IMR-90 (cell line): ENCODE measurements around the gene DTL. TPM values are rescaled to one million over a fixed set of nuclear protein-coding genes. Genes with fewer than 3 reads are reported as not detected.

Source experiments
- ATAC-seq: fragments of 200-7000 bp; cut with Tn5 transposase; 2 replicates; pipeline ENCODE4 v1.9.1; 2020; ENCODE audit warnings: low read depth, mild to moderate bottlenecking, moderate library complexity
- BruUV-seq: library from RNA; stranded (reverse); fragments of 400-500 nt; replicated peaks from 2 replicates; lab custom pipeline; 2021; lab: Mats Ljungman, UMichigan
- CTCF ChIA-PET: fragments of 300-600 bp; formaldehyde crosslinking; extraction: SDS; loops from one replicate; lab custom pipeline; 2021; ENCODE audit warnings: antibody characterized with exemption; lab: Yijun Ruan, JAX
- POLR2A ChIA-PET: fragments of 300-600 bp; sonication (Branson Sonifier 250); formaldehyde crosslinking; loops from one replicate; lab custom pipeline; 2022; ENCODE audit warnings: antibody characterized with exemption; ENCODE audit not compliant: unreplicated experiment; lab: Charles Lee
- DNase-seq: peaks from one replicate; pipeline ENCODE4 v3.0.0; 2013
- H2AFZ ChIP-seq: replicated peaks from 2 replicates; pipeline ENCODE3; 2013; ENCODE audit warnings: low read length, mild to moderate bottlenecking; ENCODE audit not compliant: poor library complexity
- H2AK5ac ChIP-seq: 2 replicates; pipeline ENCODE4 v1.6.1; 2013; ENCODE audit warnings: low read depth, low read length, inconsistent platforms
- H2AK9ac ChIP-seq: replicated peaks from 2 replicates; pipeline ENCODE3; 2013; ENCODE audit warnings: mild to moderate bottlenecking, low read depth, low read length, moderate library complexity; ENCODE audit not compliant: poor library complexity
- H2BK120ac ChIP-seq: 2 replicates; pipeline ENCODE4 v1.6.1; 2013; ENCODE audit warnings: low read depth, low read length, inconsistent platforms
- H2BK15ac ChIP-seq: 3 replicates; pipeline ENCODE4 v1.6.1; 2013; ENCODE audit warnings: low read depth, low read length, inconsistent platforms
- H2BK20ac ChIP-seq: 2 replicates; pipeline ENCODE4 v1.6.1; 2013; ENCODE audit warnings: low read depth, mild to moderate bottlenecking, inconsistent platforms, low read length, moderate library complexity
- H2BK5ac ChIP-seq: 2 replicates; pipeline ENCODE4 v1.6.1; 2013; ENCODE audit warnings: mild to moderate bottlenecking, low read depth, low read length, inconsistent platforms; ENCODE audit not compliant: poor library complexity, severe bottlenecking
- H3K14ac ChIP-seq: replicated peaks from 2 replicates; pipeline ENCODE4 v1.6.1; 2013; ENCODE audit warnings: low read depth, low read length, inconsistent platforms
- H3K18ac ChIP-seq: 2 replicates; pipeline ENCODE4 v1.6.1; 2013; ENCODE audit warnings: low read depth, low read length, control low read depth
- H3K23ac ChIP-seq: 2 replicates; pipeline ENCODE4 v1.6.1; 2013; ENCODE audit warnings: low read depth, low read length, inconsistent platforms
- H3K27ac ChIP-seq: 2 replicates; pipeline ENCODE4 v1.5.1; 2013; ENCODE audit warnings: mild to moderate bottlenecking, control low read depth, low read length; ENCODE audit not compliant: insufficient read depth
- H3K27me3 ChIP-seq: 2 replicates; pipeline ENCODE4 v1.6.1; 2013; ENCODE audit warnings: low read length; ENCODE audit not compliant: control insufficient read depth, insufficient read depth
- H3K36me3 ChIP-seq: 2 replicates; pipeline ENCODE4 v1.6.1; 2013; ENCODE audit warnings: low read length, mixed read lengths; ENCODE audit not compliant: control insufficient read depth, insufficient read depth
- H3K4ac ChIP-seq: 2 replicates; pipeline ENCODE4 v1.6.1; 2013; ENCODE audit warnings: low read depth, low read length, inconsistent platforms
- H3K4me1 ChIP-seq: 2 replicates; pipeline ENCODE4 v1.6.1; 2013; ENCODE audit warnings: low read length, mixed read lengths; ENCODE audit not compliant: control insufficient read depth, insufficient read depth
- H3K4me2 ChIP-seq: 2 replicates; pipeline ENCODE4 v1.6.1; 2013; ENCODE audit warnings: low read depth, mild to moderate bottlenecking, control low read depth, low read length, moderate library complexity
- H3K4me3 ChIP-seq: 2 replicates; pipeline ENCODE4 v1.5.1; 2013; ENCODE audit warnings: low read depth, mild to moderate bottlenecking, control low read depth, low read length, moderate library complexity; ENCODE audit not compliant: insufficient read depth
- H3K56ac ChIP-seq: 2 replicates; pipeline ENCODE4 v1.6.1; 2013; ENCODE audit warnings: low read length, inconsistent platforms; ENCODE audit not compliant: insufficient read depth; ENCODE audit errors: extremely low read depth
- H3K79me1 ChIP-seq, 2 experiments: 2 replicates each; pipeline ENCODE4 v1.6.1; 2013; ENCODE audit warnings: low read length in 2 of 2, inconsistent platforms in 1 of 2, low read depth in 1 of 2
- H3K9ac ChIP-seq: 2 replicates; pipeline ENCODE4 v1.6.1; 2013; ENCODE audit warnings: low read depth, low read length, control low read depth
- H3K9me1 ChIP-seq: 2 replicates; pipeline ENCODE4 v1.6.1; 2013; ENCODE audit warnings: low read length, inconsistent platforms; ENCODE audit not compliant: insufficient read depth
- H3K9me3 ChIP-seq: 2 replicates; pipeline ENCODE4 v1.6.1; 2013; ENCODE audit warnings: low read length; ENCODE audit not compliant: control insufficient read depth, insufficient read depth
- H4K20me1 ChIP-seq: 2 replicates; pipeline ENCODE4 v1.6.1; 2013; ENCODE audit warnings: low read length, inconsistent platforms; ENCODE audit not compliant: insufficient read depth
- H4K5ac ChIP-seq: 2 replicates; pipeline ENCODE4 v1.6.1; 2013; ENCODE audit warnings: mild to moderate bottlenecking, low read depth, low read length, control low read depth
- H4K8ac ChIP-seq, 2 experiments: 2 replicates each; pipeline ENCODE4 v1.6.1; 2013; ENCODE audit warnings: low read depth in 2 of 2, low read length in 2 of 2, control low read depth in 1 of 2, inconsistent platforms in 1 of 2
- H4K91ac ChIP-seq: 2 replicates; pipeline ENCODE4 v1.6.1; 2013; ENCODE audit warnings: low read depth, low read length, inconsistent platforms; ENCODE audit not compliant: insufficient read depth
- BHLHE40 ChIP-seq: fragments of 150-350 bp; IDR thresholded peaks from 2 replicates; pipeline ENCODE4 v1.6.1; 2016; ENCODE audit warnings: mild to moderate bottlenecking, low read depth, low read length
- CEBPB ChIP-seq: IDR thresholded peaks from 2 replicates; pipeline ENCODE4 v1.6.1; 2012; ENCODE audit warnings: low read depth, low read length, improper control_type of control experiment
- CHD1 ChIP-seq: IDR thresholded peaks from 2 replicates; pipeline ENCODE4 v1.6.1; 2012; ENCODE audit warnings: low read depth, low read length, improper control_type of control experiment
- FOS ChIP-seq: fragments of 150-350 bp; IDR thresholded peaks from 2 replicates; pipeline ENCODE4 v1.6.1; 2016; ENCODE audit warnings: low read depth, low read length
- MAFK ChIP-seq: IDR thresholded peaks from 2 replicates; pipeline ENCODE4 v1.6.1; 2012; ENCODE audit warnings: low read depth, low read length, improper control_type of control experiment
- MAZ ChIP-seq: IDR thresholded peaks from 2 replicates; pipeline ENCODE4 v1.6.1; 2012; ENCODE audit warnings: low read depth, mild to moderate bottlenecking, low read length, improper control_type of control experiment, moderate library complexity, borderline replicate concordance
- MXI1 ChIP-seq: IDR thresholded peaks from 2 replicates; pipeline ENCODE4 v1.6.1; 2012; ENCODE audit warnings: low read depth, mild to moderate bottlenecking, low read length, moderate library complexity, borderline replicate concordance
- NFE2L2 ChIP-seq: fragments of 150-350 bp; IDR thresholded peaks from 2 replicates; pipeline ENCODE4 v1.6.1; 2016; ENCODE audit warnings: low read depth, mild to moderate bottlenecking, low read length
- POLR2A ChIP-seq: IDR thresholded peaks from 2 replicates; pipeline ENCODE4 v1.6.1; 2012; ENCODE audit warnings: mild to moderate bottlenecking, low read depth, low read length
- RCOR1 ChIP-seq: IDR thresholded peaks from 2 replicates; pipeline ENCODE4 v1.6.1; 2012; ENCODE audit warnings: mild to moderate bottlenecking, low read length, improper control_type of control experiment; ENCODE audit not compliant: insufficient replicate concordance
- RFX5 ChIP-seq: IDR thresholded peaks from 2 replicates; pipeline ENCODE4 v1.8.0; 2012; ENCODE audit warnings: low read depth, mild to moderate bottlenecking, low read length, moderate library complexity
- SMC3 ChIP-seq: fragments of 150-350 bp; IDR thresholded peaks from 2 replicates; pipeline ENCODE4 v1.6.1; 2016; ENCODE audit warnings: low read depth, mild to moderate bottlenecking, antibody characterized with exemption, low read length, moderate library complexity
- USF2 ChIP-seq: fragments of 150-350 bp; IDR thresholded peaks from 2 replicates; pipeline ENCODE4 v1.6.1; 2017; ENCODE audit warnings: mild to moderate bottlenecking, antibody characterized with exemption, low read length, low read depth
- WGBS, 2 experiments: methylation state at CpG; one replicate each; pipeline versions ENCODE4 v1.1.5 to v1.1.7; 2013; ENCODE audit warnings: missing lambda C conversion rate in 2 of 2; ENCODE audit not compliant: insufficient read length in 1 of 2; ENCODE audit errors: extremely low coverage in 2 of 2; 5-methylcytosine and 5-hydroxymethylcytosine counted together
- dilution Hi-C: fragments of 300-500 bp; cut with HindIII; formaldehyde crosslinking; loops from one replicate; pipeline ENCODE4 v1.14.3; 2018; ENCODE audit warnings: low sequenced_read_pairs; ENCODE audit not compliant: unreplicated experiment
- in situ Hi-C: fragments of 300-500 bp; cut with MboI; formaldehyde crosslinking; loops from 3 replicates; pipeline ENCODE4 v1.14.3; 2019; ENCODE audit warnings: low sequenced_read_pairs, inconsistent platforms, mixed read lengths
- intact Hi-C: fragments of 100-400 bp; cut with micrococcal nuclease; formaldehyde crosslinking; loops from 2 replicates; pipeline ENCODE4 v1.10.0; 2022
- polyA plus RNA-seq, 3 experiments: library from polyadenylated mRNA; depleted of rRNA; stranded (reverse); fragments of >200 nt; gene quantifications; 2 replicates each; pipeline ENCODE4 v1.2.3, GENCODE V29; 2012; ENCODE audit warnings: low replicate concordance in 1 of 3
- total RNA-seq: library from RNA; depleted of rRNA; stranded (reverse); fragments of >200 nt; gene quantifications from 2 replicates; pipeline ENCODE4 v1.2.3, GENCODE V29; 2012

DTL gene
- total and polyA plus RNA-seq, 2 of the 4 experiments (the other 2 are of a cell fraction): 11.8 to 19.9 TPM

- H2BK15ac ChIP-seq: no peak overlapping the region
- H3K4me2 ChIP-seq: no peak overlapping the region
- H2BK20ac ChIP-seq: no peak overlapping the region
- peaks cover 8% of the 10 kb centered on the region for H3K9me1 ChIP-seq
- H3K36me3 ChIP-seq: peaks cover 1% of the 10 kb centered on the region; the same call in 1 of the 2 replicates
- no peaks in the 10 kb centered on the region for H3K9me3 ChIP-seq
- in situ Hi-C loops: no loop called here
- no peak overlapping the region for H4K5ac ChIP-seq
- H3K4me3 ChIP-seq: no peak overlapping the region
- DNase-seq (no peak), ATAC-seq (no peak)
- no peak overlapping the region for H3K4ac ChIP-seq
- no TSS peak for BruUV-seq
- no peak overlapping the region for H3K56ac ChIP-seq
- no peaks in the 10 kb centered on the region for H4K20me1 ChIP-seq
- ChIA-PET CTCF (interaction anchor here (0.6 to 1.8 kb wide), 4 partner anchors 9 to 181 kb away, joined by 4 read pairs; no protein-coding TSS in a partner anchor), POLR2A (no interaction called here)
- dilution Hi-C loops: no loop called here
- peaks cover 15 to 19% of the 10 kb centered on the region in 2 experiments for H3K79me1 ChIP-seq
- H3K23ac ChIP-seq: peak overlapping the region; percentile 42; the same call in 1 of the 2 replicates
- H2AFZ ChIP-seq: no peak overlapping the region
- H3K27me3 ChIP-seq: no peaks in the 10 kb centered on the region
- H3K14ac ChIP-seq: no peak overlapping the region
- H4K8ac ChIP-seq: no peak overlapping the region
- intact Hi-C loops: no loop called here
- no peak overlapping the region for H2BK120ac ChIP-seq
- no peak overlapping the region for H4K91ac ChIP-seq
- peaks cover 2% of the 10 kb centered on the region; the same call in 1 of the 2 replicates for H3K4me1 ChIP-seq
- H2AK5ac ChIP-seq: no peak overlapping the region
- H3K9ac ChIP-seq: no peak overlapping the region
- no peak for TF ChIP-seq RCOR1
- TF ChIP-seq MAZ: no peak
- no peak for TF ChIP-seq CHD1
- no peak for TF ChIP-seq SMC3
- TF ChIP-seq FOS: no peak
- no peak for TF ChIP-seq RFX5
- TF ChIP-seq USF2: no peak
- TF ChIP-seq NFE2L2: no peak
- no peak for TF ChIP-seq MXI1
- TF ChIP-seq BHLHE40: no peak
- no peak for TF ChIP-seq POLR2A
- no peak for TF ChIP-seq MAFK
- TF ChIP-seq CEBPB: no peak
- H3K18ac ChIP-seq: no peak overlapping the region
- H2BK5ac ChIP-seq: no peak overlapping the region
- WGBS, 2 experiments: no CpG with 5 or more reads among the region's 2 CpGs
- H3K27ac ChIP-seq: no peak overlapping the region
- no peak overlapping the region for H2AK9ac ChIP-seq
These were observed 66.2 kb downstream of the DTL start for GRCh38 chr1:212101735-212102134.
